Measurements from ENCODE around the gene WFS1.

The WFS1 gene

DNA sequence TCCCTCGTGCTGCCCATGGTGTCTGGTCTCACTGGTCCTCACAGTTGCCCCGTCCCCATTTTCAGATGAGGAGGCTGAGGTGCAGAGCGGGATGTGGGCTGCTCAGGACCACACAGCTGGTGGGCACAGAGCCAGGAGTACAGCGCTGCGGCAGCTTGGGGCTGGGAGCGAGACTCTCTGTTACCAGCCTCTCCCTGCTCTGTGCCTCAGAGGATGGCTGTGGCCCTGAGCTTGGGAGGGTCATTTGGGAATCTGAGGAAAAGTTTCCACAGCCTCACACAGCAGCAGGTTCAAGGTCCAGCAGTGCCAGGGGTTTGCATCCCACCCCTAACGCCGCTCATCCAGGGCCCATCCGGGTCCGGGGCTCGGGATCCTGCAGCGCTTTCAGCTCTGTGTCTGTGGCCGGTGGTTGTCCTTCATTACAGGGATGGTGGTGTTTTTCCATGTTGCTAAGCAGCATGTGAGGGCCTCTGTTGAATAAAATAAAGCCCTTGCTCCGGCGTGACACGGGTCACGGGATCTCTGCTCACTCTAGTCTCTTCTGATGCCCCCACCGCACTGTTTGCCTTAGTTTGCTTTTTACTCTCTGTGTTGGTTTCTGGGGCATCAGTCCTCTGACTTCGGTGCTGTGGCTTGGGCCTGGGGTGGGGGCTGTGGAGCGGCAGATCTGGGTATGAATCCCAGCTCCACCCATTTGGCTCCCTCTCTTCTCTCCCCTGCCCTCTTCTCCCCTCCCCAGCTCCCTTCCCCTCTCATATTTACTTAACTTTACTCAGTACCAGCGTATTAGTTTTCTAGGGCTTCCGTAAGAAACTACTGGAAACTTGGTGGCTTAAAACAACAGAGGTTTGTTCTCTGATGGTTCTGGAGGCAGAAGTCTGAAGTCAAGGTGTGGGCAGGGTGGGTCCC lies 6.5 kb downstream of the WFS1 start:
- DNase-seq (ENCODE audit: extremely low spot score, insufficient read length, low read depth) (no peak), FAIRE-seq (no peak)

DNA sequence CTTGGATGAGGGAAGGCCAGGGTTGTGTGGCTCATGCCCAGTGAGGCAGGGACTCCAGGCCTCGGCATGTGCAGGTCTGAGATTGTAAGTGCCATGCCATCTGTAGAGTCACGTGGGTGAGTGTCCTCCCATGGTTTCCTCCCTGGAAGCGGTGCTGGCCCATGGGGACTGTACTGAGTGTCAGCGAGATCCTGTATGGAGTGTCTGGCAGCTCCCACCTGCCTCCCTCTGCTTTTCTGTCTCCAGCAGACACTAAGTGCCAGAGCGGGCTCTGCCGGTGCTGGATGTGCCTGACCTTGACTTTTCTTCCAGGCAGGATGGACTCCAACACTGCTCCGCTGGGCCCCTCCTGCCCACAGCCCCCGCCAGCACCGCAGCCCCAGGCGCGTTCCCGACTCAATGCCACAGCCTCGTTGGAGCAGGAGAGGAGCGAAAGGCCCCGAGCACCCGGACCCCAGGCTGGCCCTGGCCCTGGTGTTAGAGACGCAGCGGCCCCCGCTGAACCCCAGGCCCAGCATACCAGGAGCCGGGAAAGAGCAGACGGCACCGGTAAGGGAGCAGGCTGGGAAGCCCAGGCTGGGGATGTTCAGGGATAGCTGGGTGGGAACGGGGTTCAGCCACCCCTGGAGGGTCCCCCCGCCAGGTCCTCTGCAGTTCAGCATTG lies 7.6 kb downstream of the WFS1 start:
- no peak for FAIRE-seq
- DNase-seq (ENCODE audit: extremely low spot score, insufficient read length, low read depth) = no peak

DNA sequence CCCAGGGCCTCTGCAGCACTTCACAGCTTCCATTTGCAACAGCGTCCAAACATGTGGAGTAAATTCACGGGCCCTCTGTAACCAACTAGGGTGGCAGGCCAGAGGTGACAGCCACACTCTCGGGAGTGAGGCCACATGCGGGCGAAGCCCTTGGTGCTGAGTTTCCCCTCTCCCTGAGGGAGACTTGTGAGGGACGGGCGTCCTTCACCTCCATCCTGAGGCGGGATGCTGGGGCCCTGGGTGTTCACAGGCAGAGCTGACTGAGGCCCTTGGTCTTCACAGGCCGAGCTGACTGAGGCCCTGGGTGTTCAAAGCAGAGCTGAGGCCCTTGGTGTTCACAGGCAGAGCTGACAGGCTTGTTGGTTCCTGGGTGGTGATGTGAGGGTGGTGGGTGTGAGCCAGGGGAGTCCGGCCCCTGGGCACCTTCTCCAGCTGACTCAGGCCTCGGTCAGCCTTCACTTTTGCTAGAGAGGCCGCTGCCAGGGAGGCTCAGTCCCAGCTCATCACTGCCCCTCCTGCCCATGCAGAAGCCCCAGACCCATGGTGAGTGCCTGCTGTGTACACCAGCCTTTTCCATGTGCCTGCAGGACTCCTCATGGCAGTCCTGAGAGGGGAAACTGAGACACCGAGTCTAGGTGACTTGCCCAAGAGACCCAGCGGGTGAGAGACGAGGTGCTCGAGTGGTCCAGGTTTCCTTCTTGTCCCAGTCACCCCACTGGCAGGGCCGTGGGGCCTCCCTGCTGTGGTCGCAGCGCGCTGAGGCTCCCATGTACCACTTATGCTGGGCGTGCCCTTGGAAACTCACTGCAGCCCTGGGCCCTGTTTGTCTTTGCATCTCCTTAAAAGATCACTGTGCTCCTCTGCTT lies 8.5 kb downstream of the WFS1 start:
- no peak for DNase-seq (ENCODE audit: extremely low spot score, insufficient read length, low read depth)
- no peak for FAIRE-seq

DNA sequence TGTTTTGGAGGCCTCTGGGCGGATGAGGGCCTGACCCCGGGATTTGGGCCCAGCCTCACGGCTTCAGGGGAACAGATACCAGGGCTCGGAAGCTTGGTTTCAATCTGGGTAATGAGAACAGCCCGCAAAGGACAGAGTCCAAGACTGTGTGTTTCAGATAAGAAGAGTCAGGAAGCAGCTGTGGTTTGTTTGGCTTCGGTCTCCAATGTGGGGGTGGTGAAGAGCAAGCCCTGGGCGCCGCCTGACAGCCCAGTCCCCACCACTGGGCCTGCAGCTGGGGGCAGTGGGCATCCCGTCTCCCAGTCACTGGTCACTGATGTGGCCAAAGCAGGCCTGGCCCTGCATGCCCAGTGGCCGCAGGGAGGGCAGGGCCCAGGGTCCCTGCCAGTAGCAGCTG lies 9.1 kb downstream of the WFS1 start:
- DNase-seq (ENCODE audit: extremely low spot score, insufficient read length, low read depth) (peak; percentile 25), FAIRE-seq (peak; percentile 89)

DNA sequence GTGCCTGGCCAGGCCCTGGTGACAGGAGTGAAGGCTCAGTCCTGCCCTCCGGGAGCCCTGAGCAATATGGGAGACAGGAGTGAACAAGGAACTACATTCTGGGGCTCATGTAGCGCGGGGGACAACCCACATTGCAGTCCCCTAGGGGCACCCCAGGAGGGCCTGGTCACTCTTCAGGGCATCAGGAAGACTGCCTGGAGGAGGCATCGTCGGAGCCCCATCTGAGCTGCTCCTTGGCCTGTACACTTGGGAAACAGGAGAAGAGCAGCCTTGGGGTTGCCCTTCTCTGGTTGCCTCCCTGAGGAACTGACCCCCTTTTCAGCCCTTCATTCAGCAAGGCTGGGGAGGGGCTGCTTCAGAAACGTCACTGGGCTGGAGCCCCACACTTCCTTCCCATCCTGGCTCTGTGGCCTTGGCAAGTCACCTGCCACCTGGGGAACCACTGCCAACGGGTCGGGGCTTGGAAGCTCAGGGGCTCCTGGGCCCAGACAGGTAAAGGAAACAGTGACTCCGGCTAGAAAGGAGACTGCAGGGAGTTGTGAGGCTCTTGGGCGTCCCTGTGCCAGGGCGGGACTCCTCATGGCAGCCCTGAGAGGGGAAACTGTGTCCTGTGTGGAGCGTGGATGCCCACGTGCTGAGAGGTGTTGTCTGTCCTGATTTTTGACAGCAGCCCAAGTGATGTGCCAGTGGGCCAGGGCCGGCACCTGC lies 10.1 kb downstream of the WFS1 start:
- FAIRE-seq = no peak
- no peak for DNase-seq (ENCODE audit: extremely low spot score, insufficient read length, low read depth)

GRCh38 chr4:6280365-6280996 lies 10.8 kb downstream of the WFS1 start:
- no peak for DNase-seq (ENCODE audit: extremely low spot score, insufficient read length, low read depth)
- FAIRE-seq = no peak

- DNase-seq (ENCODE audit: extremely low spot score, insufficient read length, low read depth) (no peak), FAIRE-seq (no peak)
These were observed 12.0 kb downstream of the WFS1 start for GRCh38 chr4:6281436-6282313.

DNA sequence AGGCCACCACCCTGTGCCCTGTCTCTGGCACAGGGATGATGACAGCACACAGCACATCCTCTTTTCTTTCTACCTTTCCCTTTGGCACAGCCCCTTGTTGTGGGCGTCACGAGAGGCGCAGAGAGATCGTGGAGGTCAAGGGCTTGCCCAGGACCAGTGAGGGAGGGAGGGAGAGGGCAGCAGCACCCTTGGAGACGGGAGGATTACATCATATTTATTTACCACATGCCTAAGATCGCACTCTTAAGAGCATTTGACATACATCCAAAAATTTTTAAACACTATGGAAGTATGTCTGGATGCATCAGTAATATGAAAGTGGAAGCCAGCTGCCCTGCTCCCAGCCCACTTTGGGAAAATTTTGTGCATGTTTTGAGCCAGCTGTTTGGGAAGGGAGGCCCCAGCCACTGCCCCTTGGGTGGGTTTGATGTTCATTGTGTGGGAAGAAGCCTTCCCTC lies 12.7 kb downstream of the WFS1 start:
- DNase-seq (ENCODE audit: extremely low spot score, insufficient read length, low read depth) = no peak
- no peak for FAIRE-seq

DNA sequence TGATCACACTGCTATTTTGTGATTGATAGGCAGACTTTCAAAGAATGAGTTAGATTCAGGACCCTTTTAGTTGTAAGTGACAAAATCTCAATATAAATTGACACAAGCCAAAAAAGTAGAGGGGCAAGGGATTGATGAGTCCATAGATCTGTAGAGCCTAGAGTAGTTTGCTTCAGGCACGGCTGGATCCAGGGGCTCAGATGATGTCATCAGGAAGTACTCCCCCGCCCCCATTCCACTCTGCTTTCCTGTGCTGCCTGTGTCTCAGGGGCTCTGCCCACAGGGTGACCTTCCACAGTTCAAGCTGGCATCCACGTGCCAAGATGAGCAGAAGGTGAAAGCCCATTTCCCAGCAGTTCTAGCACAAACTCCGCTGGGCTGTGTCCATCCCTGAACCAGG lies 13.6 kb downstream of the WFS1 start:
- DNase-seq (ENCODE audit: extremely low spot score, insufficient read length, low read depth) = no peak
- no peak for FAIRE-seq

DNA sequence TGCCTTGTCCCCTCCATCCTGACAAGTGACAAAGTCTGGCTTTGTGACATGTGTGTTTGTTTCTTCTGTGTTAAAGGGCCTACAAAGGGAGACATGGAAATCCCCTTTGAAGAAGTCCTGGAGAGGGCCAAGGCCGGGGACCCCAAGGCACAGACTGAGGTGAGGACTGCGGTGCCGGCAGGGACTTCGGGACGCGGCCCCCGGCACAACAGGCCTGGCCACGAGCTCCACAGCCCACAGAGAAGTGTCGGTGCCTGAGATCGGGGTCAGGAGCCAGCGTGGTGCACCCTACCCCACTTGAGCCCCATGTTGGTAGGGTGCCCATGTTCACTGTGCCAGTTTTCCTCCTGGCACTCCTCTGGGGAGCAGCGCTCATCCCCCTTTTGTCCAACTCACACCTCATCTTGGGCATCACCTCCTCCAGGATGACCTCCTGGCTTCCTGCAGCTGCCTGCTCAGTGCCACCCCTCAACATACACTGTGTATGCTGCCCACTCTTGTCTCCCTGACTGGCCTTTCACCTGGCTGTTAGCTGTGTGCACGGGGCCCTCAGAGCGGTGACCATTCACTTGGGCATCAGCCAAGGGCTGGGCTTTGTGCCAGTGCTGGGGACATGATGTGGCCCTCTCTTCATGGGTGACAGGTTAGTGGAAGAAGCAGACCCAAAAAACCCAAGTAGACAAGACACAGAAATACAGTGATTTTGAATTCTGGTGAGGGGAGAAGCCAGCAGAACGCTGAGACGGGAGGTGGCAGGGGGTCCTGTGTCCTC lies 17.6 kb downstream of the WFS1 start:
- FAIRE-seq (no peak), DNase-seq (ENCODE audit: extremely low spot score, insufficient read length, low read depth) (no peak)

GRCh38 chr4:6288342-6288741 lies 18.7 kb downstream of the WFS1 start:
- FAIRE-seq (no peak), DNase-seq (ENCODE audit: extremely low spot score, insufficient read length, low read depth) (no peak)

GRCh38 chr4:6288871-6289270 lies 19.2 kb downstream of the WFS1 start:
- DNase-seq (ENCODE audit: extremely low spot score, insufficient read length, low read depth) = no peak
- no peak for FAIRE-seq

DNA sequence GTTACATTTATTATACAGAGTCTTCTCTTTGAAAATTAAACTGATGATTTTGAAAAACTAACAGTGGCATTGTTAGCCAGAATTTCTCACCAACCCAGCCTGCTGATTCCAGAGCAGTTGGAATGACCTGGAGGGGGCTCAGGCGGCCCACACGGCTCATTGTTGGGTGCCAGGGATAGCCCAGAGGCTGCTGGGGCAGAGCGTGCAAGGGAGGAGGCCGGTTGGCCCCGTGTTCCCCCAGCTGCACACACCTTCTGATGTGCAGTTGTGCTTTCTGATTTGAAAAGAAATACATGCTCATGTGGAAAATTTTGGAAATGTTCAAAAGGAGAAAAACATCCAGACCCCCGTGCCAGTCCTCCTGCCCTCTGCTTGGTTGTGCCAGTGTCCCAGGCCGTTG lies 20.6 kb downstream of the WFS1 start:
- no peak for DNase-seq (ENCODE audit: extremely low spot score, insufficient read length, low read depth)
- FAIRE-seq = no peak

- DNase-seq (ENCODE audit: extremely low spot score, insufficient read length, low read depth) (no peak), FAIRE-seq (no peak)
These were observed 21.3 kb downstream of the WFS1 start for GRCh38 chr4:6290769-6291547.

DNA sequence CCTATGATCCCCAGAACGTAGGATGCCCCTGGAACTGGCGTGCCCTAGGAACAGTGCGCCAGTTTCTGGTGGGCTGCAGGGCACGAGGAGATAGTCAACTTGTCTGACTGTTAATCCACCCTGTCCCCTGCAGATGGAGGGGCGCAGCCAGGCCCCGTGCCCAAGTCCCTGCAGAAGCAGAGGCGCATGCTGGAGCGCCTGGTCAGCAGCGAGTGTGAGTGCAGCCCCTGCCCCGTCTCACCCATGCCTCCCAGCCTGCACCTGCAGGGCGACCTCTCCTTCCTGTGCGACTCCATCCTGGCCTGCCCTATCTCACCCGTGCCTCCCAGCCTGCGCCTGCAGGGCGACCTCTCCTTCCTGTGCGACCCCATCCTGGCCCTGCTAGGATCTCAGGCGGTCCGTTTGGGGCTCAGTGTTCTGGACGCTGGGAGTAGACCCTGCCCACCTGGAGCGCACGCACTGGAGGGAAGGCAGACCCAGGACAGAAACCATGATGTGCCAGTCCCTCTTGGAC lies 22.2 kb downstream of the WFS1 start:
- DNase-seq (ENCODE audit: extremely low spot score, insufficient read length, low read depth) = no peak
- no peak for FAIRE-seq

GRCh38 chr4:6292376-6293096 lies 22.9 kb downstream of the WFS1 start:
- FAIRE-seq = no peak

More at GRCh38 chr4:6292376-6293096, 22.9 kb downstream of the WFS1 start:
- no peak for DNase-seq (ENCODE audit: extremely low spot score, insufficient read length, low read depth)

Data from GM18507 (cell line).